ENCODE results near the gene RGS3.
A peak's percentile ranks its signal among the peaks of the same experiment; 100 is the strongest.

The RGS3 gene

DNA sequence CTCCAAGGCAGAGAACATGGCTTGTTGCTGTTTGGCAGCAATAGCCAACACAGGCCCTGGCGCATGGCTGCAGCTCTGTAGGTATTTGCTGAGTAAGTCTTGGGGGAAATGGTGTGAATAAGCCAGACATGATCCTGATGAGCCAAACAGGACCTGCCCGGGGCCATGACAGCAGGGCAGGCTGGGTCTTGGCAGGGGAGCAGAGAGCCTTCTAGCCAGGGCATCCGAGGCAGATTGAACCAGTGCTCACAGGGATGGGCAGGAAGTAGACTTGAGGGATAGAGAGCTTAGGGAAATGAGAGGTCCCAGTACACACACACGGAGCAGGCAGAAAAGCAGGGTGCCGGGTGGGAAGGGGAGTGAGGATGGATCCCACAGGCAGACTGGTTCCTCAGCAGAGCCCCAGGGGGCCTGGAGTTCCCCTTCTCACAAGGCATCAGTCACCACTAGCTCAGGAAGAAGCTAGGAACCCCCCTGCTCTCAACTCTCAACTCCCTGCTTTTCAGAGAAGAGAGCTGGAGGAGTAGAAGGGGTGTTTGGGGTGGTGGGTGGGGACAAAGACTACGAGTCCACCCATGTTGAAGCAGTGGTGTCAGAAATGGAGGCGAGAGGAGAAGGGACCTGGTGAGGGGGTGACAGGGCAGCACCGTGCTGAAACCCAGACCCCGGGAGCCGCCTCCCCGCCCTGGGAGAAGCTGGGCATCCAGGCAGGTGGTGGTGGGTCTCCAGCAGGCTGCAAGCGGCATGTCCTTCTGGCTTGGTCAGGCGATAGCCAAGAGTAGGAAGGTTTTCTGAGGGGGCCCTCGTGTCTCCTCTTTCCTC lies 111.1 kb downstream of the RGS3 start:
- TF ChIP-seq, protein P1, sequence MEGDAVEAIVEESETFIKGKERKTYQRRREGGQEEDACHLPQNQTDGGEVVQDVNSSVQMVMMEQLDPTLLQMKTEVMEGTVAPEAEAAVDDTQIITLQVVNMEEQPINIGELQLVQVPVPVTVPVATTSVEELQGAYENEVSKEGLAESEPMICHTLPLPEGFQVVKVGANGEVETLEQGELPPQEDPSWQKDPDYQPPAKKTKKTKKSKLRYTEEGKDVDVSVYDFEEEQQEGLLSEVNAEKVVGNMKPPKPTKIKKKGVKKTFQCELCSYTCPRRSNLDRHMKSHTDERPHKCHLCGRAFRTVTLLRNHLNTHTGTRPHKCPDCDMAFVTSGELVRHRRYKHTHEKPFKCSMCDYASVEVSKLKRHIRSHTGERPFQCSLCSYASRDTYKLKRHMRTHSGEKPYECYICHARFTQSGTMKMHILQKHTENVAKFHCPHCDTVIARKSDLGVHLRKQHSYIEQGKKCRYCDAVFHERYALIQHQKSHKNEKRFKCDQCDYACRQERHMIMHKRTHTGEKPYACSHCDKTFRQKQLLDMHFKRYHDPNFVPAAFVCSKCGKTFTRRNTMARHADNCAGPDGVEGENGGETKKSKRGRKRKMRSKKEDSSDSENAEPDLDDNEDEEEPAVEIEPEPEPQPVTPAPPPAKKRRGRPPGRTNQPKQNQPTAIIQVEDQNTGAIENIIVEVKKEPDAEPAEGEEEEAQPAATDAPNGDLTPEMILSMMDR (conservative IDR thresholded peaks at IDR 0.05; ENCODE audit: control insufficient read depth, insufficient read depth, low read depth, low read length) = no peak
- H3K4me3 ChIP-seq (ENCODE audit: control insufficient read depth, low read depth, low read length) = no peak overlapping the region
- DNase-seq (ENCODE audit: low read depth) = peak; percentile 29

DNA sequence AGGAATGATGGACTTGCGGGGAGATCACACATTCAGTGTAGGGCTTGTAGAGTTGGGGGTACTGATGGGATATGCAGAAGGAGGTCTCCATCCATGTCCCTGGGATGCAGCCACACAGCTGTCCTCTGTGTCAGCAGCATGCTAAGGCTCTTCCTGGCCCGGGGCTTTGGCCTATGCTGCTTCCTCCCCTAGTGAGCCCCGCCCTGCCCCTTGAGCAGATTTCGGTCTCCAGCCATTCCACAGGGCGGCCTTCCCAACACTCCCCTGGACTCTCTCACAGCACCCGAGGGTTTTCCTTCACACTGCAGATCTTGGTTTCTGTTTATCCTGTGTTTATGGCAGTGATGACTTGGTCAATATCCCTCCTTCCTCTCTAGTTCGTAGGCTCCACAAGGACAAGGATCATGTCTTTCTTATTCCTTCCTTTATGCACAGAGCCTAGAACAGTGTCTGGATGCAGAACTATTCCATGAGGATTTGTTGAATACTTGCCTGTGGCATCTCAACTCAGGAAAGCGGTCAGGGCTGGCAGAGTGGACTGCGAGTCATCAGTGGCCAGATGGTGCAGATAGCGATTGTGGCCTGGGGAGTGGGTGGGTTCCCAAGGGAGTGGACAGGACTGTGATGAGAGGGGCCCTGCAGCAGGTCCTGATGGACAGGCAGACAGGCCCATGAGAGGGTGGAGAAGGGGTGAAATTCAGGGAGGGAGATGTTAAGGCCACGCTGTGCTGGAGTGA lies 114.2 kb downstream of the RGS3 start:
- no peak overlapping the region for H3K4me3 ChIP-seq (ENCODE audit: control insufficient read depth, low read depth, low read length)
- DNase-seq (ENCODE audit: low read depth) = peak; percentile 79
- TF ChIP-seq, protein P1 (conservative IDR thresholded peaks at IDR 0.05; ENCODE audit: control insufficient read depth, insufficient read depth, low read depth, low read length) = no peak

DNA sequence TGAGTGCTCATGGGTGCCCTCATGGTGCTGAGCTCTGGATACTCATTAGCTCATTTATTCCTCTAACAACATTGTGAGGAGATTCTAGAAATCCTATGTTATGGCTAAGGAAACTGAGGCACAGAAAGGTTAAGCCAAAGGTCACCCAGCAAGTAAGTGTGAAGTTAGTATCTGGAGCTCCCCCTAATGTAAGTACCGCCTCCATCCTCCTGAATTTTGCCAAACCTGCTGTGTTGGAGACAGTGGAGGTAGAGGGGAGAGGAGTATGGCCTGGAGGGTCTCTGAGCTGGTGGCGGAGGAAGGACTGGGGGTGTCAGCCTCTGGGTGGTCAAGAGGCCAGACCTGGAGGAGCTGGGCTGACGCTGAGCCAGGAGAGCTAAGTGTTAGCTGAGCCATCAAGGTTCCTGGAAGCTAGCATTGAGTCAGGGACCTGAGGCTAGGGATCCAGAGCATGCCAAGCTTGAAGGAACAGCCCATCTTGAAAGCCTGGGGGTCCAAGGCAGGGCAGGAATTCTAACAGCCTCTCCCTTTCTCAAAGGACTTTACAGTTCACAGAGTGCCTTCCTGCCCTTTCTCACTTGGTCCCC lies 114.8 kb downstream of the RGS3 start:
- no peak overlapping the region for H3K4me3 ChIP-seq (ENCODE audit: control insufficient read depth, low read depth, low read length)
- TF ChIP-seq, protein P1 (conservative IDR thresholded peaks at IDR 0.05; ENCODE audit: control insufficient read depth, insufficient read depth, low read depth, low read length) = peak; percentile 0
- DNase-seq (ENCODE audit: low read depth) = peak; percentile 66

DNA sequence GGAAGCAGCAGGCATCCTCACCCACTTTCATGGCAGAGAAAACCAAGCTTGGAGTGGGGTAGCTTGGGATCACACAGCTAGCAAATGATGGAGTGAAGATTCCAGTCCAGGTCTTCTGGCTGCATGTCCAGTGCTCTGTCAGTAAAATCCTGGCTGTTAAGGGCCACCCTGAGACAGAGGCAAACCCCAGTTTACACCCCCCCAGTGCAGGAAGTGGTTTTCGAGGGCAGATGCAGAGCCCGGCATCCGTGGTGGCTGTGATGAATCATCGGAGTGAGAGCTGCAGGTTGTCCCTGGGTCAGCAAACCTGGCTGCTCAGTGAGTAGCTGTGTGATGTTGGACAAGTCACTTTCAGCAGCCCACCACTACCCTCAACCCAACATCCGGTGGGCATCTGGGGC lies 115.4 kb downstream of the RGS3 start:
- H3K4me3 ChIP-seq (ENCODE audit: control insufficient read depth, low read depth, low read length) = no peak overlapping the region
- peak; percentile 94 for DNase-seq (ENCODE audit: low read depth)
- TF ChIP-seq, protein P1 (conservative IDR thresholded peaks at IDR 0.05; ENCODE audit: control insufficient read depth, insufficient read depth, low read depth, low read length) = no peak

DNA sequence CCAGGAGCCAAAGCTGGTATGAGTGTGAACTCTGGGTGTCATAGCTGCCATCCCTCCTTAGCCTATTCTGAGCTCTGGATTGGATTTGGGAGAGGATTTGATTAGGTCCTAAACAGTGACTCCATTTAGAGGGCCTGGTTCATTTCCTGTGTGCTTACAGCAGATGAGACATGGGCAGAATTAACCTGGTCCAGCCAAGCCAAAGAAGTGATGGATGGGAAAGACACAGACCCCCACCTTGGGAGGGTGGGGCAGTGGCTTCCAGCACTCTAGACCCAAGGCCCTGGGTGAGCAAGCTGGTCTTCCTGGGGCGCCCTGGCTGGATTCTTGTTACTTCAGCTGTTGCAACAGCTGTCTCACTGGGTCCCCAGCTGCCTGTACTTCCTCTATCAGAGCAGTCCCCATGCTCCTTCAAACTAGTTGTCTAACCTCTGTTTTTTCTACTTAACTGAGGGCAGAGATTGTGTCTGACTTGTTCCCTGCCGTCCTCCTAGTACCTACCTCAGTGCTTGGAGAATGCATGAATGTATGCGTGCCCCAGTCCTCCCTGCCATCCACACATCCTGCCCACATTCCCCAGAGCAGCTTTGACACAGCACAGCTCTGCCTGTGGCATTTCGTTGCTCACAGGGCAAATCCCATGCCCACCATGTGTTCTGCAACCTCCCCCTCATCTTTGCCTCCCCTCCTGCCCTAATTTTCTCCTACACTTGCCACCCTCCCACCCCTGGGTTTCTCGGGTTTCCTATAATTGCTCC lies 115.9 kb downstream of the RGS3 start:
- TF ChIP-seq, protein P1 (conservative IDR thresholded peaks at IDR 0.05; ENCODE audit: control insufficient read depth, insufficient read depth, low read depth, low read length) = no peak
- no peak for DNase-seq (ENCODE audit: low read depth)
- no peak overlapping the region for H3K4me3 ChIP-seq (ENCODE audit: control insufficient read depth, low read depth, low read length)
